ENCODE measurements around the gene COL23A1. TPM values are rescaled to one million over a fixed set of nuclear protein-coding genes. Genes with fewer than 3 reads are reported as not detected.
A peak's percentile ranks its signal among the peaks of the same experiment; 100 is the strongest.
"Not testable (repeated sequence)": the region's sequence is repeated elsewhere in the genome, so short reads cannot be mapped to it uniquely, and the experiment has no call there.

Gene COL23A1
- polyA plus RNA-seq, 12 donors = 1.1 to 20.5 (median 2.9) TPM; not detected in 2

GRCh38 chr5:178230879-178231538, 359.2 kb downstream of the COL23A1 start:
- peak; percentile 27 for DNase-seq

- DNase-seq = no peak
Measured at GRCh38 chr5:178229861-178230260, 360.3 kb downstream of the COL23A1 start.

- not testable (repeated sequence) for DNase-seq
Measured at GRCh38 chr5:178229111-178229510, 361.1 kb downstream of the COL23A1 start.

GRCh38 chr5:178228609-178229008, 361.6 kb downstream of the COL23A1 start:
- no peak for DNase-seq

- no peak for DNase-seq
Measured at GRCh38 chr5:178227929-178228328, 362.3 kb downstream of the COL23A1 start.

- DNase-seq = no peak
Measured at GRCh38 chr5:178227138-178227659, 363.0 kb downstream of the COL23A1 start.

- DNase-seq = no peak
Measured at GRCh38 chr5:178225174-178225573, 365.0 kb downstream of the COL23A1 start.

GRCh38 chr5:178224403-178224802, 365.8 kb downstream of the COL23A1 start:
- no peak for DNase-seq

GRCh38 chr5:178223828-178224335, 366.3 kb downstream of the COL23A1 start:
- DNase-seq = no peak

GRCh38 chr5:178223196-178223773, 366.9 kb downstream of the COL23A1 start:
- no peak for DNase-seq

GRCh38 chr5:178222292-178222691, 367.9 kb downstream of the COL23A1 start:
- no peak for DNase-seq

GRCh38 chr5:178221853-178222252, 368.3 kb downstream of the COL23A1 start:
- DNase-seq = no peak

GRCh38 chr5:178221282-178221681, 368.9 kb downstream of the COL23A1 start:
- DNase-seq = no peak

- no peak for DNase-seq
Measured at GRCh38 chr5:178218827-178219226, 371.4 kb downstream of the COL23A1 start.

GRCh38 chr5:178218237-178218776, 371.9 kb downstream of the COL23A1 start:
- DNase-seq = no peak

GRCh38 chr5:178216779-178217178, 373.4 kb downstream of the COL23A1 start:
- no peak for DNase-seq

GRCh38 chr5:178216088-178216534, 374.1 kb downstream of the COL23A1 start:
- no peak for DNase-seq

- no peak for DNase-seq
Measured at GRCh38 chr5:178215280-178216002, 374.8 kb downstream of the COL23A1 start.

GRCh38 chr5:178214160-178214803, 375.9 kb downstream of the COL23A1 start:
- no peak for DNase-seq

GRCh38 chr5:178213748-178214151, 376.4 kb downstream of the COL23A1 start:
- DNase-seq = no peak

- DNase-seq = no peak
Measured at GRCh38 chr5:178213003-178213461, 377.2 kb downstream of the COL23A1 start.

Data from muscle of arm (tissue), 12 donors.